HCT116 (cell line): ENCODE results near the gene ZBTB20. TPM values are rescaled to one million over a fixed set of nuclear protein-coding genes. Genes with fewer than 3 reads are reported as not detected.

Experiments
- ATAC-seq: fragments of 200-7000 bp; cut with Tn5 transposase; 2 replicates; pipeline ENCODE4 v1.9.1; 2020; ENCODE audit warnings: mild to moderate bottlenecking, moderate library complexity
- BruUV-seq: library from RNA; stranded (reverse); fragments of 400-500 nt; replicated peaks from 2 replicates; lab custom pipeline; 2021; lab: Mats Ljungman, UMichigan
- CTCF ChIA-PET: fragments of 300-600 bp; sonication (Branson Sonifier 250); formaldehyde crosslinking; loops from one replicate; lab custom pipeline; 2021; ENCODE audit warnings: antibody characterized with exemption; lab: Charles Lee
- POLR2A ChIA-PET: fragments of 300-600, 350-600 bp; sonication (Branson Sonifier 250); formaldehyde crosslinking; loops from one replicate; lab custom pipeline; 2021; ENCODE audit warnings: antibody characterized with exemption; lab: Charles Lee
- RAD21 ChIA-PET, 2 experiments: fragments of 300-600 bp; sonication (Branson Sonifier 250); formaldehyde crosslinking; loops; one replicate each; lab custom pipeline; 2023; ENCODE audit warnings: low total read pairs in 2 of 2; ENCODE audit not compliant: uncharacterized antibody in 2 of 2, unreplicated experiment in 2 of 2, low non-redundant PET in 1 of 2; lab: Charles Lee
- DNase-seq: peaks from one replicate; pipeline ENCODE4 v3.0.0-alpha.2; 2010; ENCODE audit warnings: low read depth, low spot score
- H2AFZ ChIP-seq: fragments of 200-600 bp; shearing (Covaris generic), sonication (generic); 2 replicates; pipeline ENCODE4 v1.6.1; 2017; ENCODE audit warnings: low read depth, mixed run types, mixed read lengths, antibody characterized with exemption, low read length; ENCODE audit not compliant: poor library complexity, severe bottlenecking
- H3K27ac ChIP-seq: 2 replicates; pipeline ENCODE4 v1.5.1; 2012; ENCODE audit warnings: low read depth, low read length
- H3K27me3 ChIP-seq: fragments of 200-600 bp; sonication (generic); 2 replicates; pipeline ENCODE4 v1.6.1; 2016; ENCODE audit warnings: mixed run types, low read length, mixed read lengths; ENCODE audit not compliant: insufficient read depth
- H3K36me3 ChIP-seq, 2 experiments: fragments of 200-500 bp in 1 of 2; fragments of 200-600 bp in 1 of 2; sonication (Bioruptor generic) in 1 of 2; sonication (generic) in 1 of 2; 2 replicates each; pipeline versions ENCODE4 v1.5.1 to v1.6.1; 2014 to 2016; ENCODE audit warnings: low read length in 2 of 2, inconsistent platforms in 1 of 2, mixed read lengths in 1 of 2, mixed run types in 1 of 2; ENCODE audit not compliant: insufficient read depth in 2 of 2, control insufficient read depth in 1 of 2
- H3K4me1 ChIP-seq, 2 experiments: fragments of 200-600 bp in 1 of 2; sonication (generic) in 1 of 2; 2 replicates each; pipeline versions ENCODE4 v1.5.1 to v1.6.1; 2012 to 2017; ENCODE audit warnings: low read length in 2 of 2, inconsistent platforms in 1 of 2, mild to moderate bottlenecking in 1 of 2, mixed read lengths in 1 of 2, mixed run types in 1 of 2, moderate library complexity in 1 of 2; ENCODE audit not compliant: insufficient read depth in 2 of 2, control insufficient read depth in 1 of 2
- H3K4me2 ChIP-seq: fragments of 200-600 bp; sonication (generic); 2 replicates; pipeline ENCODE4 v1.6.1; 2017; ENCODE audit warnings: mixed run types, low read length, mixed read lengths
- H3K4me3 ChIP-seq, 2 experiments: fragments of 200-600 bp in 1 of 2; sonication (generic) in 1 of 2; replicated peaks in 1 of 2; 2 replicates each; pipeline ENCODE4 v1.5.1; 2011 to 2016; ENCODE audit warnings: low read length in 2 of 2, control low read depth in 1 of 2, low read depth in 1 of 2, mild to moderate bottlenecking in 1 of 2, mixed read lengths in 1 of 2, mixed run types in 1 of 2
- H3K79me2 ChIP-seq: fragments of 200-600 bp; sonication (generic); 2 replicates; pipeline ENCODE4 v1.6.1; 2017; ENCODE audit warnings: mild to moderate bottlenecking, mixed run types, low read length, moderate library complexity, mixed read lengths; ENCODE audit not compliant: insufficient read depth
- H3K9ac ChIP-seq: fragments of 200-600 bp; sonication (generic); 2 replicates; pipeline ENCODE4 v1.6.1; 2016; ENCODE audit warnings: low read length, mixed read lengths
- H3K9me2 ChIP-seq: fragments of 200-600 bp; sonication (generic), shearing (Covaris generic); 2 replicates; pipeline ENCODE4 v1.6.1; 2017; ENCODE audit warnings: mixed run types, mild to moderate bottlenecking, moderate library complexity; ENCODE audit not compliant: insufficient read depth
- H3K9me3 ChIP-seq, 2 experiments: fragments of 200-500 bp in 1 of 2; fragments of 200-600 bp in 1 of 2; sonication (Bioruptor generic) in 1 of 2; sonication (generic) in 1 of 2; 2 replicates each; pipeline ENCODE4 v1.6.1; 2014 to 2017; ENCODE audit warnings: low read length in 2 of 2, mixed read lengths in 2 of 2, inconsistent platforms in 1 of 2, low read depth in 1 of 2, mild to moderate bottlenecking in 1 of 2, mixed run types in 1 of 2, moderate library complexity in 1 of 2; ENCODE audit not compliant: control insufficient read depth in 1 of 2, insufficient read depth in 1 of 2
- H4K20me1 ChIP-seq: fragments of 200-600 bp; sonication (generic), shearing (Covaris generic); 2 replicates; pipeline ENCODE4 v1.6.1; 2017; ENCODE audit warnings: mixed run types, mild to moderate bottlenecking, moderate library complexity; ENCODE audit not compliant: insufficient read depth
- CBX3 ChIP-seq: IDR thresholded peaks from 2 replicates; pipeline ENCODE4 v1.6.1; 2012; ENCODE audit warnings: low read depth
- CEBPB ChIP-seq: IDR thresholded peaks from 2 replicates; pipeline ENCODE4 v1.6.1; 2012; ENCODE audit warnings: low read depth
- EGR1 ChIP-seq: IDR thresholded peaks from 2 replicates; pipeline ENCODE4 v1.6.1; 2012; ENCODE audit warnings: low read depth
- ELF1 ChIP-seq: IDR thresholded peaks from 2 replicates; pipeline ENCODE4 v1.6.1; 2012; ENCODE audit warnings: low read depth, borderline replicate concordance
- EZH2 ChIP-seq: fragments of 200-600 bp; sonication (generic); IDR thresholded peaks from 2 replicates; pipeline ENCODE4 v1.6.1; 2017; ENCODE audit warnings: antibody characterized with exemption, mixed run types
- EZH2phosphoT487 ChIP-seq: fragments of 200-600 bp; IDR thresholded peaks from 2 replicates; pipeline ENCODE4 v1.6.1; 2018; ENCODE audit warnings: antibody characterized with exemption, borderline replicate concordance
- FOSL1 ChIP-seq: IDR thresholded peaks from 2 replicates; pipeline ENCODE4 v1.6.1; 2012; ENCODE audit warnings: low read depth
- JUND ChIP-seq: IDR thresholded peaks from 2 replicates; pipeline ENCODE4 v1.6.1; 2012
- POLR2AphosphoS5 ChIP-seq: IDR thresholded peaks from 2 replicates; pipeline ENCODE4 v1.6.1; 2011; ENCODE audit warnings: mild to moderate bottlenecking, low read depth, low read length, moderate library complexity
- RAD21 ChIP-seq: IDR thresholded peaks from 2 replicates; pipeline ENCODE4 v1.6.1; 2012; ENCODE audit warnings: low read depth, mild to moderate bottlenecking
- SIN3A ChIP-seq: IDR thresholded peaks from 2 replicates; pipeline ENCODE4 v1.6.1; 2012; ENCODE audit warnings: low read depth
- SP1 ChIP-seq: IDR thresholded peaks from 2 replicates; pipeline ENCODE4 v1.6.1; 2012; ENCODE audit warnings: low read depth
- YY1 ChIP-seq: IDR thresholded peaks from 2 replicates; pipeline ENCODE4 v1.6.1; 2011; ENCODE audit warnings: low read length, low read depth, moderate library complexity, mild to moderate bottlenecking; ENCODE audit not compliant: insufficient replicate concordance; ENCODE audit errors: extremely low read depth
- ZFX ChIP-seq: fragments of 450-650 bp; IDR thresholded peaks from 2 replicates; pipeline ENCODE4 v1.6.1; 2017
- ZNF274 ChIP-seq: fragments of 200-500 bp; sonication (Bioruptor generic); IDR thresholded peaks from 2 replicates; pipeline ENCODE4 v1.6.1; 2014; ENCODE audit warnings: mild to moderate bottlenecking, low read depth, low read length, inconsistent platforms
- intact Hi-C: fragments of 100-400 bp; cut with micrococcal nuclease; formaldehyde crosslinking; loops from 2 replicates; pipeline ENCODE4 v1.10.0; 2022
- total RNA-seq: library from RNA; stranded (reverse); gene quantifications from one replicate; pipeline ENCODE4 v1.2.1, GENCODE V29; 2021; ENCODE audit not compliant: unreplicated experiment
- TF ChIP-seq, protein P1 (sequence below): IDR thresholded peaks from 2 replicates; pipeline ENCODE4 v1.6.1; 2011; ENCODE audit warnings: mild to moderate bottlenecking, low read length, moderate library complexity; ENCODE audit not compliant: insufficient replicate concordance; ENCODE audit errors: extremely low read depth
- TF ChIP-seq, protein P2 (sequence below): IDR thresholded peaks from 2 replicates; pipeline ENCODE4 v1.6.1; 2012
- TF ChIP-seq, protein P3 (sequence below): IDR thresholded peaks from 2 replicates; pipeline ENCODE4 v1.6.1; 2012

ZBTB20 gene
- total RNA-seq, 1 experiment from 2014 or later, result 42.1 TPM

DNA sequence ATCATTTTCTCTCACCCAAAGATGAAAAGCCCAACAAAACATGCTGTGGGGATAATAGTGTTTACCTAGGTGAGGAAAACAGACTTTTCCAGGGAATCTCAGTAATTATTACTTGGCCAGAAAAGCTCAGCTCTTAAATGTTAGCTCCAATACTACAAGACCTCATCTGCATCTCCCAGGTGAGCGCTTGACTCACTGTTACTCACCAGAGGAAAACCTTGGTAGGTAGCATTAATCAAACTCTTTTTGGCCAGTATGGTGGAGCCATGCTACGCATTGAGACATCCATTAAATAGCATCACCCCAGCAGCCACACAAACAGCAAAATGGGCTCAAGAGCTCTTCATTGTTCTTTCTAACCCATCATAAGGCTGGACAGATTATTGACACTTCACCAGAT lies 754.3 kb downstream of the ZBTB20 start:
- no peak overlapping the region for H3K4me3 ChIP-seq
- no peaks in the 10 kb centered on the region for H3K9me2 ChIP-seq
- H3K9me3 ChIP-seq, result no peaks in the 10 kb centered on the region
- ATAC-seq, result no peak; the same call in 1 of the 2 replicates
- H3K4me2 ChIP-seq, result peak overlapping the region; percentile 8; the same call in 1 of the 2 replicates
- BruUV-seq, result no TSS peak
- H2AFZ ChIP-seq, result no peak overlapping the region
- H3K27ac ChIP-seq, result no peak overlapping the region
- RAD21 ChIA-PET, result no interaction called here
- H3K36me3 ChIP-seq, result peaks cover 0 to 11% of the 10 kb centered on the region in 2 experiments; a peak in 2 of 4 replicates
- H3K4me1 ChIP-seq, result peaks cover 2 to 35% of the 10 kb centered on the region in 2 experiments; a peak in 2 of 4 replicates
- H3K79me2 ChIP-seq, result peaks cover 64% of the 10 kb centered on the region
- H3K27me3 ChIP-seq, result no peaks in the 10 kb centered on the region
- intact Hi-C loops, result no loop called here
- TF ChIP-seq EZH2, result no peak
- peak; percentile 19; the same call in 1 of the 2 replicates for TF ChIP-seq FOSL1
- TF ChIP-seq, protein P1, sequence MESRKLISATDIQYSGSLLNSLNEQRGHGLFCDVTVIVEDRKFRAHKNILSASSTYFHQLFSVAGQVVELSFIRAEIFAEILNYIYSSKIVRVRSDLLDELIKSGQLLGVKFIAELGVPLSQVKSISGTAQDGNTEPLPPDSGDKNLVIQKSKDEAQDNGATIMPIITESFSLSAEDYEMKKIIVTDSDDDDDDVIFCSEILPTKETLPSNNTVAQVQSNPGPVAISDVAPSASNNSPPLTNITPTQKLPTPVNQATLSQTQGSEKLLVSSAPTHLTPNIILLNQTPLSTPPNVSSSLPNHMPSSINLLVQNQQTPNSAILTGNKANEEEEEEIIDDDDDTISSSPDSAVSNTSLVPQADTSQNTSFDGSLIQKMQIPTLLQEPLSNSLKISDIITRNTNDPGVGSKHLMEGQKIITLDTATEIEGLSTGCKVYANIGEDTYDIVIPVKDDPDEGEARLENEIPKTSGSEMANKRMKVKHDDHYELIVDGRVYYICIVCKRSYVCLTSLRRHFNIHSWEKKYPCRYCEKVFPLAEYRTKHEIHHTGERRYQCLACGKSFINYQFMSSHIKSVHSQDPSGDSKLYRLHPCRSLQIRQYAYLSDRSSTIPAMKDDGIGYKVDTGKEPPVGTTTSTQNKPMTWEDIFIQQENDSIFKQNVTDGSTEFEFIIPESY, result no peak
- no peak for TF ChIP-seq SIN3A
- TF ChIP-seq CBX3, result no peak
- TF ChIP-seq, all 23 proteins: peak for 1
- no peak overlapping the region for H3K9ac ChIP-seq
- no peaks in the 10 kb centered on the region for H4K20me1 ChIP-seq
- no peak for DNase-seq
- CTCF ChIA-PET, result interaction anchor here (1.2 to 1.3 kb wide), 2 partner anchors 9 to 26 kb away, joined by 4 to 5 read pairs; no protein-coding TSS in a partner anchor
- POLR2A ChIA-PET, result interaction anchor here (1.1 kb wide), 1 partner anchor 8 kb away, joined by 3 read pairs; no protein-coding TSS in a partner anchor

DNA sequence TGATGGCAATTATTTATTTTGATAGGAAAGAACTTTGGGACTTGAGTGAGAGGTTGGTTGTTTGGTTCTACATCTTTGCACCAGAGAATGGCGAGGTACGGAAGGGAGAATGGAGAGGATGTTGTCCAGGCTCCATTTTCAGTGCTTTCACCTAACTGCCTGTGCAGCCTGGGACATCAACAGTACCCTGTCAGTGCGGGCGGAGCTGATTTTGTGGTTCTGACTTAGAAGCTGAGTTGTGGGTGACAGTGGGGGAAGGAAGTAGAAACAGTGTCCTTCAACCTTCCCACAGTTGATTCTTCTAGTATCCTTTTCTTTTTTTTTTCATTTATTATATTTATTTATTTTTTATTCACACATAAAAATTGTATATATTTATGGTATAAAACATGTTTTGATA lies 757.9 kb downstream of the ZBTB20 start:
- intact Hi-C loops, result no loop called here
- no peak overlapping the region for H3K9ac ChIP-seq
- H3K9me3 ChIP-seq, result no peaks in the 10 kb centered on the region
- peaks cover 9 to 36% of the 10 kb centered on the region in 2 experiments; a peak in 3 of 4 replicates for H3K4me1 ChIP-seq
- peaks cover 41% of the 10 kb centered on the region for H3K79me2 ChIP-seq
- no TSS peak for BruUV-seq
- ChIA-PET POLR2A (no interaction called here), RAD21 (no interaction called here), CTCF (no interaction called here)
- no peaks in the 10 kb centered on the region for H4K20me1 ChIP-seq
- H3K4me2 ChIP-seq, result no peak overlapping the region
- no peak for DNase-seq
- H3K27me3 ChIP-seq, result no peaks in the 10 kb centered on the region
- ATAC-seq, result no peak
- H3K27ac ChIP-seq, result no peak overlapping the region
- TF ChIP-seq EGR1 (no peak), ZFX (no peak), JUND (no peak), POLR2AphosphoS5 (no peak), RAD21 (no peak), EZH2phosphoT487 (no peak), ELF1 (no peak), SIN3A (no peak), SP1 (no peak), CEBPB (no peak), ZNF274 (no peak), YY1 (no peak)
- TF ChIP-seq, protein P2, sequence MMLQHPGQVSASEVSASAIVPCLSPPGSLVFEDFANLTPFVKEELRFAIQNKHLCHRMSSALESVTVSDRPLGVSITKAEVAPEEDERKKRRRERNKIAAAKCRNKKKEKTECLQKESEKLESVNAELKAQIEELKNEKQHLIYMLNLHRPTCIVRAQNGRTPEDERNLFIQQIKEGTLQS, result no peak
- TF ChIP-seq, protein P3, sequence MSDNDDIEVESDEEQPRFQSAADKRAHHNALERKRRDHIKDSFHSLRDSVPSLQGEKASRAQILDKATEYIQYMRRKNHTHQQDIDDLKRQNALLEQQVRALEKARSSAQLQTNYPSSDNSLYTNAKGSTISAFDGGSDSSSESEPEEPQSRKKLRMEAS, result no peak
- no peaks in the 10 kb centered on the region for H3K9me2 ChIP-seq
- H3K4me3 ChIP-seq, result no peak overlapping the region
- H2AFZ ChIP-seq, result no peak overlapping the region
- peaks cover 0 to 23% of the 10 kb centered on the region in 2 experiments; a peak in 2 of 4 replicates for H3K36me3 ChIP-seq
